HG02938 (cell line): Measurements from ENCODE around the gene PCDHGA7.
A peak's percentile ranks its signal among the peaks of the same experiment; 100 is the strongest.
"Not testable (repeated sequence)": the region's sequence is repeated elsewhere in the genome, so short reads cannot be mapped to it uniquely, and the experiment has no call there.

ENCODE experiments used
- ATAC-seq: cut with Tn5 transposase; IDR thresholded peaks from one replicate; pipeline ENCODE4 v1.9.1; 2021; ENCODE audit warnings: mild to moderate bottlenecking, moderate library complexity; ENCODE audit not compliant: unreplicated experiment

The PCDHGA7 gene

GRCh38 chr5:141422742-141423291, 40.3 kb downstream of the PCDHGA7 start:
- no peak for ATAC-seq

GRCh38 chr5:141427783-141428426, 45.4 kb downstream of the PCDHGA7 start:
- ATAC-seq: no peak

- peak; percentile 89 for ATAC-seq
These were observed 48.0 kb downstream of the PCDHGA7 start, which contains the start of gene PCDHGA12 for GRCh38 chr5:141430332-141431113. PCDHGA12 (plus strand) TSS chr5:141430507; CDS start chr5:141430760, 253 bp downstream.

GRCh38 chr5:141431286-141431685, 48.7 kb downstream of the PCDHGA7 start:
- peak; percentile 51 for ATAC-seq

GRCh38 chr5:141432308-141432707, 49.8 kb downstream of the PCDHGA7 start:
- not testable (repeated sequence) for ATAC-seq

GRCh38 chr5:141432726-141433125, 50.2 kb downstream of the PCDHGA7 start:
- ATAC-seq: not testable (repeated sequence)

- ATAC-seq: no peak
These were observed 51.5 kb downstream of the PCDHGA7 start for GRCh38 chr5:141434006-141434405.
